ENCODE data around the gene BCOR.

- TF ChIP-seq EZH2phosphoT487 (IDR thresholded peaks at IDR 0.05; ENCODE audit: borderline replicate concordance, low read depth, low read length) (no peak), CTCF (conservative IDR thresholded peaks at IDR 0.05; ENCODE audit: low read length) (no peak)
Measured at GRCh38 chrX:40012868-40013265, 84.9 kb downstream of the BCOR start.
